ENCODE measurements around the gene CHST13.

CHST13 gene

DNA sequence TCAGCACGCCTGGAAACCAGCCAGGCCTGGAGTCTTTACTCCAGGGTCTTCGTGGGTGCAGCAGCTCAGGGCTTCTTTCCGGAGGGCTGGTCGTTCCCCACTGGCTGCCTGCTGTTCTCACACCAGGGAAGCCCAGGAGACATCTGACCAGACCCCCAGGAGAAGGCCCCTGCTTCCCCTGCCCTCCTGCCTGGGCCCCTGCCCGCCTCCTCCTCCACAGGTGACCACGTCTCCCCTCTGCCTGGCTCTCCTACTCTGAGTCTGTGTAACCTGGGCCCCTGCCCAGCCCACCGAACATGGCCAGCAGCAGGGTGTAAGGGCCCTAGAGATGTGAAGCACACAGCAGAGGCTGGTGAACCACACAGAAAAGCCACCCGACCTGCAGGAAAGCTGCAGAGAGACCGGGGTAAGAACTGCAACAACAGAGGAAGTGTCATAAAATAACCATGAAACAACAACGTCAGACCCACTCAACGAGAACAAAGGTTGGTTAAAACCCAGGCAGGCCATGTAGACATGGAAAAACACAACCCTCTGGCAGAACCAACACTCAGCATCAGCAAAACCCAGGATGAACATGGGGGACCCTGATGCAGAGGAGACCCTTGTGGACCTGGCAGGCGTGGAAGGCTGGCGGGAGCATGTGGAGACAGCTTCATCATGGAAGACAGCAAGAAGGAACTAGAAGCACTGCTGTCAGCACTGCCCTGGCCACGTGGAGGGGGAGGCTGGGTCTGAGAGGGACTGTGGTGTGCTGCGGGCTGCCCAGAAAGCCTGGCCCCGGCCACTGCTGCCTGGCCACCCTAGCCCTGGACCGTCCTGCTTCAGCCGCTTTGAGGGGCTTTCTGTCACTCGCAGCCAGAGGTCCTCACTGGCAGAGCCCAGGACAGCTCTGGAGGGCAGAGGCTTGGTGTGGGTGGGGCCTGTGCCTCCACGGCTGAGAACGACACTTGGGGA lies 26.8 kb upstream of the CHST13 start:
- Histone ChIP-seq H3K79me1 (ENCODE audit: low read length) (no peaks in the 10 kb centered on the region), H3K18ac (ENCODE audit: low read length) (no peak overlapping the region), H2AK5ac (ENCODE audit: low read length) (no peak overlapping the region), H3K4me2 (ENCODE audit: low read length) (no peak overlapping the region), H3K27ac (ENCODE audit: low read depth, low read length) (no peak overlapping the region), H4K12ac (ENCODE audit: low read depth, low read length) (no peak overlapping the region), H3K9me3 (ENCODE audit: insufficient read depth, low read depth, low read length) (peaks cover 4% of the 10 kb centered on the region), H3K79me2 (ENCODE audit: control insufficient read depth, insufficient read depth, low read length, poor library complexity) (no peaks in the 10 kb centered on the region), H2BK5ac (ENCODE audit: low read depth, low read length, poor library complexity) (no peak overlapping the region), H3K4me3 (ENCODE audit: low read depth, low read length) (no peak overlapping the region), H3K9ac (ENCODE audit: low read length) (no peak overlapping the region), H3K14ac (ENCODE audit: low read length) (no peak overlapping the region), H3K23ac (ENCODE audit: low read length) (no peak overlapping the region), H4K91ac (ENCODE audit: low read depth, low read length) (no peak overlapping the region), H3K4me1 (ENCODE audit: control insufficient read depth in 1 of 2, insufficient read depth in 2 of 2, low read length in 2 of 2) (no peaks in the 10 kb centered on the region), H3K4ac (ENCODE audit: low read depth, low read length) (no peak overlapping the region), H2BK120ac (ENCODE audit: insufficient read depth, low read length, poor library complexity) (no peak overlapping the region), H2BK12ac (ENCODE audit: low read length) (no peak overlapping the region), H3K36me3 (ENCODE audit: control insufficient read depth in 1 of 2, insufficient read depth in 2 of 2, low read length in 2 of 2) (no peaks in the 10 kb centered on the region), H3K27me3 (ENCODE audit: insufficient read depth, low read length) (no peaks in the 10 kb centered on the region), H2AFZ (ENCODE audit: insufficient read depth, low read length, poor library complexity) (no peak overlapping the region), H4K8ac (ENCODE audit: low read depth, low read length) (no peak overlapping the region)
- no peak for DNase-seq
- WGBS (ENCODE audit: extremely low coverage, insufficient coverage, insufficient read length) = no CpG with 5 or more reads among the region's 21 CpGs

DNA sequence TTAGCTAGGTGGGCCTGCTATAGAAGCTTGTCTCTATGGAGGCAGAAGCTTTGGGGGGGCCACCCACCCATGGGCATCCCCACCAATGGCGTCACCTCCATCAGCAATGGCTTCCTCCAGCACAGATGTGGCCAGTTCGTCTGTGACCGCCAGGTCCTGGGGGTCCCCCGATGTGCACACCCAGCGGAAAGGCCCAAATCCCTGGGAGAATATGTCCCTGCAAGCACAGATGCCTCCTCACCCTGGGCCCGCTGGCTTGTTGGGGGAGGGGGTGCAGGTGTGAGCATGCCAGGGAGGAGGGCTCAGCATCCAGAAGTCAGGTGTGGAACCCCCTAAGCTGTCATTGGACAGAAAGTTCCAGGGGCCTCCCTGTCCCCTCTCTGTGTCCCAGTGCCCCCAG lies 26.0 kb upstream of the CHST13 start:
- H3K9me3 ChIP-seq (ENCODE audit: insufficient read depth, low read depth, low read length) = peaks cover 4% of the 10 kb centered on the region
- H3K23ac ChIP-seq (ENCODE audit: low read length) = no peak overlapping the region
- H3K4ac ChIP-seq (ENCODE audit: low read depth, low read length) = no peak overlapping the region
- H4K91ac ChIP-seq (ENCODE audit: low read depth, low read length) = no peak overlapping the region
- H3K14ac ChIP-seq (ENCODE audit: low read length) = no peak overlapping the region
- no peak overlapping the region for H2BK120ac ChIP-seq (ENCODE audit: insufficient read depth, low read length, poor library complexity)
- H3K4me2 ChIP-seq (ENCODE audit: low read length) = no peak overlapping the region
- no peaks in the 10 kb centered on the region for H3K4me1 ChIP-seq (ENCODE audit: control insufficient read depth in 1 of 2, insufficient read depth in 2 of 2, low read length in 2 of 2)
- WGBS (ENCODE audit: extremely low coverage, insufficient coverage, insufficient read length) = no CpG with 5 or more reads among the region's 6 CpGs
- H3K79me1 ChIP-seq (ENCODE audit: low read length) = no peaks in the 10 kb centered on the region
- no peak overlapping the region for H4K8ac ChIP-seq (ENCODE audit: low read depth, low read length)
- H3K27me3 ChIP-seq (ENCODE audit: insufficient read depth, low read length) = no peaks in the 10 kb centered on the region
- H2BK5ac ChIP-seq (ENCODE audit: low read depth, low read length, poor library complexity) = no peak overlapping the region
- H2BK12ac ChIP-seq (ENCODE audit: low read length) = no peak overlapping the region
- no peak overlapping the region for H4K12ac ChIP-seq (ENCODE audit: low read depth, low read length)
- H2AFZ ChIP-seq (ENCODE audit: insufficient read depth, low read length, poor library complexity) = no peak overlapping the region
- H3K9ac ChIP-seq (ENCODE audit: low read length) = no peak overlapping the region
- no peak overlapping the region for H2AK5ac ChIP-seq (ENCODE audit: low read length)
- DNase-seq = no peak
- H3K27ac ChIP-seq (ENCODE audit: low read depth, low read length) = no peak overlapping the region
- H3K36me3 ChIP-seq (ENCODE audit: control insufficient read depth in 1 of 2, insufficient read depth in 2 of 2, low read length in 2 of 2) = no peaks in the 10 kb centered on the region
- no peak overlapping the region for H3K4me3 ChIP-seq (ENCODE audit: low read depth, low read length)
- H3K18ac ChIP-seq (ENCODE audit: low read length) = no peak overlapping the region
- H3K79me2 ChIP-seq (ENCODE audit: control insufficient read depth, insufficient read depth, low read length, poor library complexity) = no peaks in the 10 kb centered on the region

DNA sequence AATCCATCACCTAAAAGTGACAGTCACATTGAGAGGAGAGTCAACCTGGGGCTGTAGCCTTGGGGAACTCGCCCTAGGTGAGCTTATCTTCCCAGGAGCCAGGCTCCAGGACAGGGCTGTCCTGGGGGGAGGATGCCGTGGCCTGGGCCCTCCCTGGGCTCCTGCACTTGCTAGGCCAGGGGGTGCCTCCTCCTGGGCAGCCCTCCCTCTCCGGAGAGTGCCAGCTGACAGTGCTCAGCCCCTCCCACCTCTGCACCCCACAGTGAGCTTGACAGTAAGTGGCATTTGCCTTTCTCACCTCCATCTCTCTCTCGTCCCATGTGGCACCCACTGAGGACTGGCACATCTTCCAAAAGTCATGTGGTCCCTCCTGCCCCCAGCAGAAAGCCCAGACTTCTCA lies 25.5 kb upstream of the CHST13 start:
- H3K79me2 ChIP-seq (ENCODE audit: control insufficient read depth, insufficient read depth, low read length, poor library complexity) = no peaks in the 10 kb centered on the region
- no peak overlapping the region for H3K4me3 ChIP-seq (ENCODE audit: low read depth, low read length)
- no peak overlapping the region for H4K91ac ChIP-seq (ENCODE audit: low read depth, low read length)
- H3K36me3 ChIP-seq (ENCODE audit: control insufficient read depth in 1 of 2, insufficient read depth in 2 of 2, low read length in 2 of 2) = no peaks in the 10 kb centered on the region
- H3K27ac ChIP-seq (ENCODE audit: low read depth, low read length) = no peak overlapping the region
- no peak for DNase-seq
- H3K18ac ChIP-seq (ENCODE audit: low read length) = no peak overlapping the region
- H3K23ac ChIP-seq (ENCODE audit: low read length) = no peak overlapping the region
- H3K14ac ChIP-seq (ENCODE audit: low read length) = no peak overlapping the region
- no peak overlapping the region for H4K8ac ChIP-seq (ENCODE audit: low read depth, low read length)
- H2BK120ac ChIP-seq (ENCODE audit: insufficient read depth, low read length, poor library complexity) = no peak overlapping the region
- WGBS (ENCODE audit: extremely low coverage, insufficient coverage, insufficient read length) = no CpG with 5 or more reads among the region's 4 CpGs
- H3K4me2 ChIP-seq (ENCODE audit: low read length) = no peak overlapping the region
- no peak overlapping the region for H2AFZ ChIP-seq (ENCODE audit: insufficient read depth, low read length, poor library complexity)
- no peaks in the 10 kb centered on the region for H3K27me3 ChIP-seq (ENCODE audit: insufficient read depth, low read length)
- no peaks in the 10 kb centered on the region for H3K4me1 ChIP-seq (ENCODE audit: control insufficient read depth in 1 of 2, insufficient read depth in 2 of 2, low read length in 2 of 2)
- peaks cover 6% of the 10 kb centered on the region for H3K9me3 ChIP-seq (ENCODE audit: insufficient read depth, low read depth, low read length)
- H2BK12ac ChIP-seq (ENCODE audit: low read length) = no peak overlapping the region
- no peak overlapping the region for H2AK5ac ChIP-seq (ENCODE audit: low read length)
- H4K12ac ChIP-seq (ENCODE audit: low read depth, low read length) = no peak overlapping the region
- H3K9ac ChIP-seq (ENCODE audit: low read length) = no peak overlapping the region
- H3K79me1 ChIP-seq (ENCODE audit: low read length) = no peaks in the 10 kb centered on the region
- no peak overlapping the region for H2BK5ac ChIP-seq (ENCODE audit: low read depth, low read length, poor library complexity)
- H3K4ac ChIP-seq (ENCODE audit: low read depth, low read length) = no peak overlapping the region

GRCh38 chr3:126498929-126499328 lies 25.0 kb upstream of the CHST13 start:
- H3K79me1 ChIP-seq (ENCODE audit: low read length) = no peaks in the 10 kb centered on the region
- H3K27ac ChIP-seq (ENCODE audit: low read depth, low read length) = no peak overlapping the region
- H3K9me3 ChIP-seq (ENCODE audit: insufficient read depth, low read depth, low read length) = peaks cover 9% of the 10 kb centered on the region
- no peak overlapping the region for H3K18ac ChIP-seq (ENCODE audit: low read length)
- no peak overlapping the region for H2BK120ac ChIP-seq (ENCODE audit: insufficient read depth, low read length, poor library complexity)
- no CpG with 5 or more reads among the region's 10 CpGs for WGBS (ENCODE audit: extremely low coverage, insufficient coverage, insufficient read length)
- no peaks in the 10 kb centered on the region for H3K27me3 ChIP-seq (ENCODE audit: insufficient read depth, low read length)
- H3K4ac ChIP-seq (ENCODE audit: low read depth, low read length) = no peak overlapping the region
- no peak overlapping the region for H4K91ac ChIP-seq (ENCODE audit: low read depth, low read length)
- H3K23ac ChIP-seq (ENCODE audit: low read length) = no peak overlapping the region
- H3K4me1 ChIP-seq (ENCODE audit: control insufficient read depth in 1 of 2, insufficient read depth in 2 of 2, low read length in 2 of 2) = no peaks in the 10 kb centered on the region
- no peak for DNase-seq
- no peak overlapping the region for H3K4me3 ChIP-seq (ENCODE audit: low read depth, low read length)
- no peak overlapping the region for H4K8ac ChIP-seq (ENCODE audit: low read depth, low read length)
- no peak overlapping the region for H3K9ac ChIP-seq (ENCODE audit: low read length)
- no peak overlapping the region for H2BK12ac ChIP-seq (ENCODE audit: low read length)
- H2BK5ac ChIP-seq (ENCODE audit: low read depth, low read length, poor library complexity) = no peak overlapping the region
- H3K14ac ChIP-seq (ENCODE audit: low read length) = no peak overlapping the region
- no peak overlapping the region for H2AK5ac ChIP-seq (ENCODE audit: low read length)
- no peaks in the 10 kb centered on the region for H3K79me2 ChIP-seq (ENCODE audit: control insufficient read depth, insufficient read depth, low read length, poor library complexity)
- no peak overlapping the region for H4K12ac ChIP-seq (ENCODE audit: low read depth, low read length)
- H3K36me3 ChIP-seq (ENCODE audit: control insufficient read depth in 1 of 2, insufficient read depth in 2 of 2, low read length in 2 of 2) = no peaks in the 10 kb centered on the region
- no peak overlapping the region for H3K4me2 ChIP-seq (ENCODE audit: low read length)
- no peak overlapping the region for H2AFZ ChIP-seq (ENCODE audit: insufficient read depth, low read length, poor library complexity)

Measured in trophoblast cell (in vitro differentiated cells and primary cell).